HG02943 (cell line): ENCODE data around the gene S100A11.

Experiments
- ATAC-seq: cut with Tn5 transposase; IDR thresholded peaks from one replicate; pipeline ENCODE4 v1.9.1; 2021; ENCODE audit warnings: mild to moderate bottlenecking, low read depth, moderate library complexity; ENCODE audit not compliant: unreplicated experiment

S100A11 gene

GRCh38 chr1:151986501-151987190 is 50.2 kb downstream of the S100A11 start:
- ATAC-seq = no peak

DNA sequence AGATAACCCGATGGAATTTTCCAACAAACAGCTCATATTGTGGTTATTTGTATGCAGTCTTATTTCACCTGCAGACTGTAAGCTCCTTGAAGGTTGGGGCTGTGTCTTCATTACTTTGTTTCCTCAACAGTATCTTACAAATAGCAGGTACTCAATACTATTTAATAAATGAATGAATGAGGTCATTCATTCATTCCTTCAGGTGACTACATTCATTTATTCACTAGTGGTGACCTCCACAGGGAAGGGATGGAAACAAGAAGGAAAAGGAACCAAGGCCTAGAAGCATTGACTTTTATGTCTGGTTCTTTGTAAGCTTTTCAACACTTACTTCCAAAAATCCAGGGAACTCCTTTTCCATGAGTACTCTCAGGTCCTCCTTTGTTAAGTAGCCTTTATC is 51.0 kb downstream of the S100A11 start:
- ATAC-seq = no peak

DNA sequence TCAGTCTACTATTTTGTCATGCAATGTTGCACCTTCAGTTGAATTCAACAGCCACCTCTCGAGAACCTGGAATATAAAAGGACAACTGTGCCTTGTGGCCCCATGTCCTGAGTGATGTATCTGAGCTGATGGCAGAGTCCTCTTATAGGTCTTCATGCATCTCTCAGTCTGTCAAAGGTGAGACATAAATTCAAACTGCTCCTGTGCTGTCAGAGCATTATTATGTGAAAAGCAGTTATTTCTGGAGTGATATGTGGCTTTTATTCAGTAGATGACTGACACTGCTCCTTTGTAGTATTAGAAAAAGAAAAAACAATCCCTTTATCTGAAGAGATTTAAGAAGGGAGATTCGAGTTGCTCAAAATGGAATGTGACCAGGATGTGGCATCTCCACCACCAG is 51.5 kb downstream of the S100A11 start:
- no peak for ATAC-seq

- ATAC-seq = peak; percentile 57
Observed at GRCh38 chr1:151984313-151984956, 52.4 kb downstream of the S100A11 start.
